Activated CD8-positive, alpha-beta memory T cell treated with anti-CD3 and anti-CD28 coated beads for 1 hour (primary cell): Measurements from ENCODE around the gene TMEM52.

ENCODE experiments used
- DNase-seq, 2 donors: peaks; one replicate each; pipeline ENCODE4 v3.0.0-alpha.2; 2020; ENCODE audit warnings: low read depth in 1 of 2; ENCODE audit errors: extremely low read depth in 1 of 2

The TMEM52 gene

GRCh38 chr1:1916851-1917251 is 2.2 kb downstream of the TMEM52 start:
- no peak for DNase-seq

- DNase-seq = no peak
Observed at GRCh38 chr1:1915911-1916840, 2.9 kb downstream of the TMEM52 start.

GRCh38 chr1:1914971-1915692 is 3.9 kb downstream of the TMEM52 start, which contains the start of gene CALML6:
CALML6 (plus strand) TSS chr1:1915260; CDS start chr1:1915281, 21 bp downstream.
- DNase-seq = no peak

- DNase-seq = no peak
Observed at GRCh38 chr1:1914101-1914970, 4.7 kb downstream of the TMEM52 start.

DNA sequence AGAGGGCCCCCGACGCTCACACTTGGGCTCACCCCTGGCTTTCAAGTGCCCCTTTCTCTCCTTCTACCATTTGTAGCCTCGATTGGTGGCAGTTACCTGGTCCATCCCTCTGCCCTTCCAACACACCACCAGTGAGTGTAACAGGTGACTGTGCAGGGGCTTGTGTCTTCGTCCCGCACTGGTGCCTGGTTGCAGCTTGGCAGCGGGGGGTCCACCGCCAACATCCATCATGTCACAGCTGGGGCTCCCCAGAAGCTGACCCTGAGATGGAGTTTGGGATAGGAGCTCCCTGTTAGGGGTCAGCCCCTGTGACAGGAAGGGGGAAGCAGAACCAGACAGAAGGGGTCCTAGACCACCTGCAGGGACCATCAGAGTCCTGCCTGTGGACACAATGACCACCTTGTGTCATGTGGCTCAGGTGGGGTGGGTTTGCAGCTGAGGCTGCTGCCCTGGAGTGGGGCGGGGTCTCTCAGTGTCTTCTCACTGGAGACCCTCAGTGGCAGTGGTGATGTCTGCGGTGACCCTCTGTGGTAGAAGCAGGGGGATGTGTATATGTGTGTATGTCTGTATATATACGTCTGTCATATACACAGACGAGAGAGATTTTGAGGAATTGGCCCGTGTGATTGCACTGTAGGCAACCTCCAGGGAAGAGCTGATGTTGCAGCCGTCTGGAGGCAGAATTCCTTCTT is 7.6 kb downstream of the TMEM52 start:
- no peak for DNase-seq

GRCh38 chr1:1910651-1911331 is 8.3 kb downstream of the TMEM52 start:
- DNase-seq = no peak

- DNase-seq = no peak
Observed at GRCh38 chr1:1910033-1910465, 9.0 kb downstream of the TMEM52 start.

GRCh38 chr1:1908506-1908791 is 10.6 kb downstream of the TMEM52 start:
- no peak for DNase-seq

GRCh38 chr1:1907098-1907736 is 11.9 kb downstream of the TMEM52 start:
- DNase-seq = no peak

- peak; percentile 19 to 45 for DNase-seq
Observed at GRCh38 chr1:1906185-1907097, 12.6 kb downstream of the TMEM52 start.

DNA sequence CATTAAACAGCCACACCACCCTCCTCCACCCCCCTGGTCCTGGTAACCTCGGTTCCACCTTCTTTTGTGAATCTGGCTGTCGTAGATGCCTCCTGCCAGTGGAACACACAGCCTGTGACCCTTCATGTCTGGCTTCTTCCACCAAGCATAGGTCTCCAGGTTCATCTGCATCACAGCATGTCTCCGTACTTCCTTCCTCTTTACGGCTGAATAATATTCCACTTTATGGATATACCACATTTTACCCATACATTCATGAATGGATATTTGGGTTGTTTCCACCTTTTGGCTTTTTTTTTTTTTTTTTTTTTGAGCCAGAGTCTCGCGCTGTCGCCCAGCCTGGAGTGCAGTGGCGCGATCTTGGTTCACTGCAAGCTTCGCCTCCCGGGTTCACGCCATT is 15.9 kb downstream of the TMEM52 start:
- no peak for DNase-seq

DNA sequence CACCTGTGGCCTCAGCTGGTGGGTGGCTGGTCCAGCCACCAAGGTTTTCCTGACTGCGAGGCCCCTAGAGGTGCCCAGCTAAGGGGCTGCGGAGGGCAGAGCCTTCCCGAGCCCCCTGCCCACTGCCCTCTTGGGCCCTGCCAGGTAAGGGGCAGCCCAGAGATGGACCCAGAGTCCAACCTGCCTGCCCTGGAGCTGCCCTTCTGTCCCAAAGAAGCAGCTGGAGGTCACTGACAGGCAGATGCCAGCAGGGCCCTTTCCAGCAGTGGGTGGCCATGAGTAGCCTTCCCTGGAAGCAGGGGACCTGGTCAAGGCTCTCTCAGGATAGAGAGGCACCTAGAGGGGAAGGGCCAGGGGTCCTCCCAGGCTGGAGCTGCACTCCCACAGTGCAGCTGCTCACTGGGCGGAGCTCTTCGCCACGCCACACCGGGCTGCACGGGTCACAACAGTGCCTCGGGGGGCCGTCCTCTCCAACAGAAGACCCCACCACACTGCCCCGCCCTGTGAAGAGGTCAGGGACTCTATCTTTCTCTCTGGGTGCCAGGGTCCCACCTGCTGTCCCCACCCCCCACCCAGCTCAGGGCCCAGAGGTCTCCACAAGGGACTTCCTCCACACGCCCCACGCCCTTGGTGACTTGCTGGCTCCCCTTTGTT is 17.3 kb downstream of the TMEM52 start:
- DNase-seq = no peak

DNA sequence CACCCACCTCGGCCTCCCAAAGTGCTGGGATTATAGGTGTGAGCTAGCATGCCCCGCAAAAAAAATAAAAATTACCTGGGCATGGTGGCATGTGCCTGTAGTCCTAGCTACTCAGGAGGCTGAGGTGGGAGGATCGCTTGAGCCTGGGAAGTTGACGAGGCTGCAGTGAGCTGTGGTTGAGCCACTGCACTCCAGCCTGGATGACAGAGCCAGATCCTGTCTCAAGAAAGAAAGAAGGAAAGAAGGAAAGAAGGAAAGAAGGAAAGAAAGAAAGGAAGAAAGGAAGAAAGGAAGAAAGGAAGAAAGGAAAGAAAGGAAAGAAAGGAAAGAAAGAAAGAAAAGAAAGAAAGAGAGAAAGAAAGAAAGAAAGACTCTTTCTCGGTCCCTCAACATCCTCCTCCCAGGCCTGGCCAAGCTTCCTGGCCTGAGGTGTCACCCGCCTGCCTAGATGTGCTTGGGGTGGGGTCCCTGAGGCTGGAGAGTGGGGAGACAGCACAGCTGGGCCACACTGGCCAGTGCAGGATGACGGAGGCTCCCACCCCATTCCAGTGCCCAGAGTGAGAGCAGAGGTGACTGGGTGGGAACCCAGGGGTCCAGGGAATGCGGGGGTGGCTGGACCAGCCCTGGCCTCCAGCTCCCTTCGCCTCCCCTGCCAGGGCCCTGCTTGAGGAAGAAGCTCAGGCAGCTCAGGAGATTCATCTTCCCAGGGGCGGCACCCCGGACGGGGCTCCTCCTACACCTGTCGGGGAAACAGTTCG is 18.0 kb downstream of the TMEM52 start:
- no peak for DNase-seq

DNA sequence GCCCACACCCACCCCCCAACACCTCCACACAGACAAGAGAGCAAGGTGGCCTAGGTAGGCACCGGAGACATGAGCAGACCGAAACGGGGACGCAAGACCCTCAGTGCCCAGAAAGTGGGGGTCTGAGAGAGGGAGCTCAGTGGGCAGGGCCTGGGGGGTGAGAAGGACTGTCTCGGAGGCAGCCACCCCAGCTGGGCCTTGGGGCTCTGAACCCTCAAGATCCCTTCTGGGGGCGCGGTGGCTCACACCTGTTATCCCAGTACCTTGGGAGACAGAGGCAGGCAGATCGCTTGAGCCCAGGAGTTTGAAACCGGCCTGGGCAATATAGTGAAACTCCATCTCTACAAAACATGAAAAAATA is 19.1 kb downstream of the TMEM52 start:
- DNase-seq = no peak

DNA sequence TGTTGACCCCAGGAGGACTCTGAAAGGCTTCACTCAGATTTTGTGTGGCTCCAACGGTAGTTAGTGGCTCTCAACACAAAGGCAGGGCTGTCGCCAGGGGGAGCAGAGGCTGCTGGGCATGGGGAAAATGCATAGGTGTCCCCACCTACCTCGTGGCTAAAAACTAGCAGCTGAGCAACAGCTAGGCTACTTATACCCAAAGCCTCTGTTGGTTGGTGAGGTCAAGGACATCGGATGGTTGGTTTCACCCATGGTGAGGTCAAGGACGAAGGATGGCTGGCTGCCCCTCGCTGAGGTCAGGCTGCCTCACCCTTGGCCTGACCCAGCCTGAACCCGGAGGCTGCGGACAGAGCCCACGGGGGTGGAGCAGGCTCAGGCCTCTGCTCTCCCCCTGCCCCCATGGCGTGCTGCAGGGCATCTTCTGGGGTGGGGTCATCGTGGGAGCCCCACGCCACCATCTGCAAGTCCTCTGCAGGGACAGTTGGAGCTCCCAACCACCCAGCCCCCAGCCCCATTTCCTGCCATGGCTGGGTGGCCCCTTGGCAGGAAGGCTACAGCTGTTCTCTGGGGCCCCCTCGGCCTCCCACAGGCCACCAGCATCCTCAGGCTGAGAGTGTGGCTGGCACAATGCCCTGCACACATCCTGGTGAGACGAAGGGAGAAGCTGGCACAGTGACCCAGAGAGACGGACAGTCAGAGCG is 19.7 kb downstream of the TMEM52 start:
- DNase-seq = no peak

DNA sequence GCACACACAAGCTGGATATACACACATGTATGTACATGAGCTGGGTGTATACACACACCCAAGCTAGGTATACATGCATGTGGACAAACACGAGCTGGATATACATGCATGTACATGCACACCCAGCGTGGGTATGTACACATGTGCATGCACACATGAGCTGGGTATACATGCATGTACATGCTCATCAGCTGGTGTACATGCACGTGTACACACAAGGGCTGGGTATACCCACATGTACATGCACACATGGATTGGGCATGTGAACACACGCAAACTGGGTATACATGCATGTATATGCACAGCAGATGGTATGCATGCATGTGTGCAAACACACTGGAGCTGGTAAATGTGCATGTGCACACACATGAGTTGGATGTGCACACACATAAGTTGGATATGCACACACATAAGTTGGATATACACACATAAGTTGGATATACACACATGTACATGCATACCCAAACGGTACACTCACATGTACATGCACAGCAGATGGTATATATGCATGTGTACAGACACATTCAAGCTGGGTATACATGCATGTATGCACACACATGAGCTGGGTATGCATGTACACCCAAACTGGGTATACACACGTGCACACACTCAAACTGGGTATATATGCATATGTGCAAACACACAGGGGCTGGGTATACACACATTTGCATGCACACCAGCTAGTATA is 20.7 kb downstream of the TMEM52 start:
- no peak for DNase-seq
